ENCODE data around the gene PLEKHF1.

Gene PLEKHF1

GRCh38 chr19:29635963-29636362 is 29.3 kb upstream of the PLEKHF1 start:
- FAIRE-seq = no peak

- peak; percentile 99 for FAIRE-seq
Observed at GRCh38 chr19:29636553-29637360, 28.5 kb upstream of the PLEKHF1 start.

- no peak for FAIRE-seq
Observed at GRCh38 chr19:29639086-29639485, 26.2 kb upstream of the PLEKHF1 start.

GRCh38 chr19:29640231-29640630 is 25.0 kb upstream of the PLEKHF1 start:
- FAIRE-seq = no peak

- no peak for FAIRE-seq
Observed at GRCh38 chr19:29641597-29641996, 23.7 kb upstream of the PLEKHF1 start.

- peak; percentile 66 for FAIRE-seq
Observed at GRCh38 chr19:29643361-29643935, 21.8 kb upstream of the PLEKHF1 start.

GRCh38 chr19:29644210-29644609 is 21.1 kb upstream of the PLEKHF1 start:
- FAIRE-seq = no peak

GRCh38 chr19:29645491-29645867 is 19.8 kb upstream of the PLEKHF1 start:
- no peak for FAIRE-seq

GRCh38 chr19:29645911-29646310 is 19.4 kb upstream of the PLEKHF1 start:
- FAIRE-seq = no peak

GRCh38 chr19:29650772-29651387 is 14.4 kb upstream of the PLEKHF1 start:
- FAIRE-seq = no peak

- no peak for FAIRE-seq
Observed at GRCh38 chr19:29651622-29652394, 13.5 kb upstream of the PLEKHF1 start.

GRCh38 chr19:29653398-29653797 is 11.9 kb upstream of the PLEKHF1 start:
- FAIRE-seq = no peak

- no peak for FAIRE-seq
Observed at GRCh38 chr19:29655648-29656335, 9.5 kb upstream of the PLEKHF1 start.

- no peak for FAIRE-seq
Observed at GRCh38 chr19:29658221-29658991, 6.9 kb upstream of the PLEKHF1 start.

- FAIRE-seq = no peak
Observed at GRCh38 chr19:29660835-29661234, 4.4 kb upstream of the PLEKHF1 start.

- peak; percentile 83 for FAIRE-seq
Observed at GRCh38 chr19:29662278-29662603, 3.0 kb upstream of the PLEKHF1 start.

GRCh38 chr19:29662604-29663404 is 2.5 kb upstream of the PLEKHF1 start:
- no peak for FAIRE-seq

GRCh38 chr19:29663861-29664752 is 1.2 kb upstream of the PLEKHF1 start:
- FAIRE-seq = no peak

GRCh38 chr19:29664753-29665214 is 477 bp upstream of the PLEKHF1 start:
- FAIRE-seq = no peak
